Panc1 (cell line): ENCODE results near the gene GYPC.

Source experiments
- POLR2AphosphoS5 ChIP-seq: IDR thresholded peaks from 2 replicates; pipeline ENCODE4 v1.6.1; 2012; ENCODE audit warnings: mild to moderate bottlenecking, low read depth, low read length, moderate library complexity
- TF ChIP-seq, protein P1 (sequence below): fragments of 450-650 bp; IDR thresholded peaks from 2 replicates; pipeline ENCODE4 v1.5.1; 2017; ENCODE audit warnings: mild to moderate bottlenecking
- TF ChIP-seq, protein P2 (sequence below), 2 experiments: IDR thresholded peaks; 2 replicates each; pipeline ENCODE4 v1.6.1; 2011 to 2012; ENCODE audit warnings: low read depth in 2 of 2, control low read depth in 1 of 2, low read length in 1 of 2, mild to moderate bottlenecking in 1 of 2, moderate library complexity in 1 of 2; ENCODE audit not compliant: insufficient read depth in 1 of 2

DNA sequence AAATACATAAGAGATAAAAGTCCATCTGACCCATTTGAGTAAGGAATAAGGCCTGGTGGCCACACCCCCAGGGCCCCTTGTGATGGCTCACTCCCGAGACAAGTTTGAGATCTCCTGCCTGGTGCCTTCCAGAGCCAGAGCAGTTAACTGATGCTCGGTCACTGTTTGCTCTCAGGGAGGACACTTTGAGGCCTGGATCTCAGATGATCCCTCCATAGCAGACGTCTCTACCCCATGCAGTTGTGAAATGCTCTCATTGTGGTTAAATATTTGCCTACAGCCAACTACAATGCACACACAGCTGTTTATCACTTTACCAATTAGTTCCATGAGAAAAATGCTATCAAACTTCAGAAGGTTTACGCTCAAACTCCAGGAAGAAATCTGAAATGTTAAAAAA is 12.3 kb downstream of the GYPC start:
- TF ChIP-seq, protein P1, sequence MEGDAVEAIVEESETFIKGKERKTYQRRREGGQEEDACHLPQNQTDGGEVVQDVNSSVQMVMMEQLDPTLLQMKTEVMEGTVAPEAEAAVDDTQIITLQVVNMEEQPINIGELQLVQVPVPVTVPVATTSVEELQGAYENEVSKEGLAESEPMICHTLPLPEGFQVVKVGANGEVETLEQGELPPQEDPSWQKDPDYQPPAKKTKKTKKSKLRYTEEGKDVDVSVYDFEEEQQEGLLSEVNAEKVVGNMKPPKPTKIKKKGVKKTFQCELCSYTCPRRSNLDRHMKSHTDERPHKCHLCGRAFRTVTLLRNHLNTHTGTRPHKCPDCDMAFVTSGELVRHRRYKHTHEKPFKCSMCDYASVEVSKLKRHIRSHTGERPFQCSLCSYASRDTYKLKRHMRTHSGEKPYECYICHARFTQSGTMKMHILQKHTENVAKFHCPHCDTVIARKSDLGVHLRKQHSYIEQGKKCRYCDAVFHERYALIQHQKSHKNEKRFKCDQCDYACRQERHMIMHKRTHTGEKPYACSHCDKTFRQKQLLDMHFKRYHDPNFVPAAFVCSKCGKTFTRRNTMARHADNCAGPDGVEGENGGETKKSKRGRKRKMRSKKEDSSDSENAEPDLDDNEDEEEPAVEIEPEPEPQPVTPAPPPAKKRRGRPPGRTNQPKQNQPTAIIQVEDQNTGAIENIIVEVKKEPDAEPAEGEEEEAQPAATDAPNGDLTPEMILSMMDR: no peak
- no peak for TF ChIP-seq POLR2AphosphoS5
- TF ChIP-seq, protein P2, sequence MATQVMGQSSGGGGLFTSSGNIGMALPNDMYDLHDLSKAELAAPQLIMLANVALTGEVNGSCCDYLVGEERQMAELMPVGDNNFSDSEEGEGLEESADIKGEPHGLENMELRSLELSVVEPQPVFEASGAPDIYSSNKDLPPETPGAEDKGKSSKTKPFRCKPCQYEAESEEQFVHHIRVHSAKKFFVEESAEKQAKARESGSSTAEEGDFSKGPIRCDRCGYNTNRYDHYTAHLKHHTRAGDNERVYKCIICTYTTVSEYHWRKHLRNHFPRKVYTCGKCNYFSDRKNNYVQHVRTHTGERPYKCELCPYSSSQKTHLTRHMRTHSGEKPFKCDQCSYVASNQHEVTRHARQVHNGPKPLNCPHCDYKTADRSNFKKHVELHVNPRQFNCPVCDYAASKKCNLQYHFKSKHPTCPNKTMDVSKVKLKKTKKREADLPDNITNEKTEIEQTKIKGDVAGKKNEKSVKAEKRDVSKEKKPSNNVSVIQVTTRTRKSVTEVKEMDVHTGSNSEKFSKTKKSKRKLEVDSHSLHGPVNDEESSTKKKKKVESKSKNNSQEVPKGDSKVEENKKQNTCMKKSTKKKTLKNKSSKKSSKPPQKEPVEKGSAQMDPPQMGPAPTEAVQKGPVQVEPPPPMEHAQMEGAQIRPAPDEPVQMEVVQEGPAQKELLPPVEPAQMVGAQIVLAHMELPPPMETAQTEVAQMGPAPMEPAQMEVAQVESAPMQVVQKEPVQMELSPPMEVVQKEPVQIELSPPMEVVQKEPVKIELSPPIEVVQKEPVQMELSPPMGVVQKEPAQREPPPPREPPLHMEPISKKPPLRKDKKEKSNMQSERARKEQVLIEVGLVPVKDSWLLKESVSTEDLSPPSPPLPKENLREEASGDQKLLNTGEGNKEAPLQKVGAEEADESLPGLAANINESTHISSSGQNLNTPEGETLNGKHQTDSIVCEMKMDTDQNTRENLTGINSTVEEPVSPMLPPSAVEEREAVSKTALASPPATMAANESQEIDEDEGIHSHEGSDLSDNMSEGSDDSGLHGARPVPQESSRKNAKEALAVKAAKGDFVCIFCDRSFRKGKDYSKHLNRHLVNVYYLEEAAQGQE (IDR thresholded peaks at IDR 0.05; ENCODE audit: insufficient read depth in 1 of 2, low read depth in 2 of 2, low read length in 1 of 2): no peak
